SK-N-SH (cell line): ENCODE results near the gene FAM240A. TPM values are rescaled to one million over a fixed set of nuclear protein-coding genes. Genes with fewer than 3 reads are reported as not detected.

ENCODE experiments used
- CTCF ChIA-PET: fragments of 300-600, 350-600 bp; formaldehyde crosslinking; extraction: SDS; loops from one replicate; lab custom pipeline; 2021; lab: Yijun Ruan, JAX
- POLR2A ChIA-PET: fragments of 350-600 bp; sonication (Branson Sonifier 250); formaldehyde crosslinking; extraction: SDS; loops from one replicate; lab custom pipeline; 2020; ENCODE audit warnings: antibody characterized with exemption, inconsistent platforms; lab: Yijun Ruan, JAX
- DNase-seq: peaks from one replicate; pipeline ENCODE4 v3.0.0; 2012
- H2AFZ ChIP-seq: fragments of 200-600 bp; sonication (generic); 2 replicates; pipeline ENCODE4 v1.8.1; 2016; ENCODE audit warnings: antibody characterized with exemption, mild to moderate bottlenecking, low read depth
- H3F3A ChIP-seq: fragments of 200-600 bp; sonication (generic); replicated peaks from 2 replicates; pipeline ENCODE3; 2016; ENCODE audit warnings: antibody characterized with exemption, mild to moderate bottlenecking; ENCODE audit not compliant: insufficient read depth
- H3K27ac ChIP-seq, 2 experiments: fragments of 200-500 bp in 1 of 2; fragments of 200-600 bp in 1 of 2; sonication (Bioruptor generic) in 1 of 2; sonication (generic), shearing (Covaris generic) in 1 of 2; 2 replicates each; pipeline versions ENCODE4 v1.5.1 to v1.6.1; 2014 to 2016; ENCODE audit warnings: low read depth in 2 of 2, inconsistent platforms in 1 of 2, low read length in 1 of 2, mild to moderate bottlenecking in 1 of 2, mixed read lengths in 1 of 2
- H3K27me3 ChIP-seq: fragments of 200-600 bp; sonication (generic), shearing (Covaris generic); 2 replicates; pipeline ENCODE4 v1.6.1; 2016; ENCODE audit warnings: mixed run types; ENCODE audit not compliant: insufficient read depth
- H3K36me3 ChIP-seq, 2 experiments: fragments of 200-500 bp in 1 of 2; fragments of 200-600 bp in 1 of 2; sonication (Bioruptor generic) in 1 of 2; sonication (generic) in 1 of 2; replicated peaks in 1 of 2; 2 replicates each; pipeline versions ENCODE3 to v1.5.1; 2014 to 2016; ENCODE audit warnings: low read length in 1 of 2, mild to moderate bottlenecking in 1 of 2; ENCODE audit not compliant: insufficient read depth in 2 of 2, control insufficient read depth in 1 of 2
- H3K4me1 ChIP-seq, 2 experiments: fragments of 200-500 bp in 1 of 2; fragments of 200-600 bp in 1 of 2; sonication (Bioruptor generic) in 1 of 2; sonication (generic), shearing (Covaris generic) in 1 of 2; 2 replicates each; pipeline versions ENCODE4 v1.5.1 to v1.6.1; 2014 to 2016; ENCODE audit warnings: low read depth in 1 of 2, low read length in 1 of 2, mixed run types in 1 of 2; ENCODE audit not compliant: insufficient read depth in 2 of 2, control insufficient read depth in 1 of 2
- H3K4me2 ChIP-seq: fragments of 200-600 bp; sonication (generic), shearing (Covaris generic); 2 replicates; pipeline ENCODE4 v1.6.1; 2017; ENCODE audit warnings: mixed run types
- H3K4me3 ChIP-seq, 2 experiments: fragments of 200-500 bp in 1 of 2; fragments of 200-600 bp in 1 of 2; sonication (Bioruptor generic) in 1 of 2; sonication (generic), shearing (Covaris generic) in 1 of 2; 2 replicates each; pipeline versions ENCODE4 v1.5.1 to v1.8.1; 2014 to 2016; ENCODE audit warnings: low read depth in 2 of 2, inconsistent platforms in 1 of 2, low read length in 1 of 2, mild to moderate bottlenecking in 1 of 2, mixed read lengths in 1 of 2, moderate library complexity in 1 of 2
- H3K79me2 ChIP-seq: fragments of 200-600 bp; sonication (generic); 2 replicates; pipeline ENCODE4 v1.8.1; 2017; ENCODE audit warnings: mild to moderate bottlenecking; ENCODE audit not compliant: insufficient read depth
- H3K9ac ChIP-seq: fragments of 200-600 bp; sonication (generic); 2 replicates; pipeline ENCODE4 v1.6.1; 2017; ENCODE audit warnings: mixed run types
- H3K9me2 ChIP-seq: fragments of 200-600 bp; sonication (generic); 2 replicates; pipeline ENCODE4 v1.6.1; 2017; ENCODE audit warnings: mixed run types
- H3K9me3 ChIP-seq: fragments of 200-600 bp; sonication (generic); 2 replicates; pipeline ENCODE4 v1.6.1; 2017; ENCODE audit warnings: mixed run types, mild to moderate bottlenecking, moderate library complexity
- H4K20me1 ChIP-seq: fragments of 200-600 bp; sonication (generic); 2 replicates; pipeline ENCODE4 v1.6.1; 2017; ENCODE audit warnings: mild to moderate bottlenecking, mixed run types; ENCODE audit not compliant: insufficient read depth
- ELF1 ChIP-seq: IDR thresholded peaks from 2 replicates; pipeline ENCODE4 v1.4.0; 2012
- FOSL2 ChIP-seq: IDR thresholded peaks from 2 replicates; pipeline ENCODE4 v1.4.0; 2012; ENCODE audit warnings: low read depth, mild to moderate bottlenecking, moderate library complexity, borderline replicate concordance
- FOXJ3 ChIP-seq: sonication (generic); formaldehyde crosslinking; IDR thresholded peaks from 2 replicates; pipeline ENCODE4 v1.5.1; 2020; ENCODE audit warnings: mild to moderate bottlenecking, missing genetic modification reagents
- FOXM1 ChIP-seq: IDR thresholded peaks from 2 replicates; pipeline ENCODE4 v1.4.0; 2012; ENCODE audit warnings: low read depth, mild to moderate bottlenecking
- MEF2A ChIP-seq: IDR thresholded peaks from 2 replicates; pipeline ENCODE4 v1.4.0; 2012; ENCODE audit warnings: low read depth, borderline replicate concordance
- MXI1 ChIP-seq: IDR thresholded peaks from 2 replicates; pipeline ENCODE4 v1.6.1; 2012; ENCODE audit warnings: mild to moderate bottlenecking, low read depth, low read length, improper control_type of control experiment
- NFIC ChIP-seq: IDR thresholded peaks from 2 replicates; pipeline ENCODE4 v1.4.0; 2012; ENCODE audit warnings: borderline replicate concordance
- RAD21 ChIP-seq: IDR thresholded peaks from 2 replicates; pipeline ENCODE4 v1.6.1; 2012; ENCODE audit warnings: mild to moderate bottlenecking, low read length
- RXRA ChIP-seq: IDR thresholded peaks from 2 replicates; pipeline ENCODE4 v1.4.0; 2012; ENCODE audit warnings: low read depth, mild to moderate bottlenecking, borderline replicate concordance
- SMC3 ChIP-seq: IDR thresholded peaks from 2 replicates; pipeline ENCODE4 v1.6.1; 2012; ENCODE audit warnings: low read depth, low read length, improper control_type of control experiment
- TCF12 ChIP-seq: IDR thresholded peaks from 2 replicates; pipeline ENCODE4 v1.4.0; 2012
- TEAD4 ChIP-seq: IDR thresholded peaks from 2 replicates; pipeline ENCODE4 v1.4.0; 2012; ENCODE audit warnings: mild to moderate bottlenecking, borderline replicate concordance; ENCODE audit not compliant: insufficient read depth
- YY1 ChIP-seq: IDR thresholded peaks from 2 replicates; pipeline ENCODE4 v1.4.0; 2012; ENCODE audit warnings: low read depth, mild to moderate bottlenecking
- WGBS: methylation state at CpG from one replicate; pipeline ENCODE4 v1.1.6; 2017; ENCODE audit warnings: low lambda C conversion rate; 5-methylcytosine and 5-hydroxymethylcytosine counted together
- polyA plus RNA-seq, 3 experiments: library from polyadenylated mRNA; depleted of rRNA; stranded (reverse); fragments of >200 nt; gene quantifications; 2 replicates each; pipeline ENCODE4 v1.2.3, GENCODE V29; 2012
- TF ChIP-seq, protein P1 (sequence below): IDR thresholded peaks from 2 replicates; pipeline ENCODE4 v1.6.1; 2012; ENCODE audit warnings: mild to moderate bottlenecking, low read depth, low read length, moderate library complexity
- TF ChIP-seq, protein P2 (sequence below): IDR thresholded peaks from 2 replicates; pipeline ENCODE4 v1.4.0; 2012; ENCODE audit warnings: low read depth, borderline replicate concordance
- TF ChIP-seq, protein P3 (sequence below): fragments of 150-350 bp; IDR thresholded peaks from 2 replicates; pipeline ENCODE4 v1.6.1; 2017; ENCODE audit warnings: antibody characterized with exemption, low read length, low read depth, borderline replicate concordance
- TF ChIP-seq, protein P4 (sequence below): fragments of 150-350 bp; IDR thresholded peaks from 2 replicates; pipeline ENCODE4 v1.6.1; 2016; ENCODE audit warnings: mild to moderate bottlenecking, low read depth, low read length
- TF ChIP-seq, protein P5 (sequence below): IDR thresholded peaks from 2 replicates; pipeline ENCODE4; 2012
- TF ChIP-seq, protein P6 (sequence below): fragments of 200-600 bp; sonication (generic); IDR thresholded peaks from 2 replicates; pipeline ENCODE4 v1.6.1; 2017; ENCODE audit warnings: antibody characterized with exemption, mild to moderate bottlenecking, moderate library complexity
- TF ChIP-seq, protein P7 (sequence below): IDR thresholded peaks from 2 replicates; pipeline ENCODE4 v1.4.0; 2012; ENCODE audit warnings: low read depth, borderline replicate concordance

The FAM240A gene
- polyA plus RNA-seq, 1 of the 3 experiments (the other 2 are of a cell fraction), result not detected

DNA sequence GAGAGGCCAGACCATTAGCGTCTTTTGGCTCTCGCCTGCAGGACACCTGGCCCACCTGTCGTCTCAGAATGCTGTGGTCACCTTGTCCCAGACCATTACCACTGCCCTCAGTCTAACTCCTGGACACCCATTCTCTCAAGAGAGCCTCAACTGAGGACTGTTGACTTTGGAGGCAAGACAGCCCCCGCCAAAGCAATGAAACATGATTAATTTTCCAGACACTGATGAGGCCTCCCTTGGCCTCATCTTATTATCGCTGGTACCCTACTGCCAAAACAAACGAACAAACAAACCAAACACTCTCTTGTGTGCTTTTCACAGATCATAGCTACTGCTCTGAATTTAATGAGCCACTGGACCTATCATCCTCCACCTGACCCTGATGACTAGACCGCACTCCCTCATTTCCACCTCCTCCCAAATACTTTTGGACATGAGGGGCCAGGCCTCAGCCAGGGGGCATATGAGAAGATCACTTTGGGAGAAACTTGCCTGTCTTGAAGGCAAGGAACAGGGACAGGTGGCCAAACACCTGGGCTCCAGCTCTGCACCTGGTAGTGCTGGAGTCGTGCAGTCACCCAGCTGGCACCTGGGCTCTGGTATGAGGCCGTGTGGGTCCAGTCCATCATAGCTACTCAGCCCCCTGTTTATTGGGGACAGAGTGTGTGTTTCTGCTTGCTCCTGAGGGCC is 53.6 kb downstream of the FAM240A start:
- peak; percentile 7 for DNase-seq
- H3K4me3 ChIP-seq, result no peak overlapping the region
- 56% methylated on average over 6 of the region's 9 CpGs for WGBS
- no peaks in the 10 kb centered on the region for H3F3A ChIP-seq
- no peaks in the 10 kb centered on the region for H3K79me2 ChIP-seq
- H4K20me1 ChIP-seq, result no peaks in the 10 kb centered on the region
- no peak overlapping the region for H2AFZ ChIP-seq
- no peaks in the 10 kb centered on the region for H3K27me3 ChIP-seq
- H3K4me1 ChIP-seq, result peaks cover 0 to 57% of the 10 kb centered on the region in 2 experiments; a peak in 1 of 4 replicates
- CTCF ChIA-PET, result interaction anchor here (1.2 to 5.1 kb wide), 4 partner anchors 177 to 244 kb away, joined by 4 to 54 read pairs (median 5); no protein-coding TSS in a partner anchor
- H3K9me2 ChIP-seq, result no peaks in the 10 kb centered on the region
- TF ChIP-seq, protein P1, sequence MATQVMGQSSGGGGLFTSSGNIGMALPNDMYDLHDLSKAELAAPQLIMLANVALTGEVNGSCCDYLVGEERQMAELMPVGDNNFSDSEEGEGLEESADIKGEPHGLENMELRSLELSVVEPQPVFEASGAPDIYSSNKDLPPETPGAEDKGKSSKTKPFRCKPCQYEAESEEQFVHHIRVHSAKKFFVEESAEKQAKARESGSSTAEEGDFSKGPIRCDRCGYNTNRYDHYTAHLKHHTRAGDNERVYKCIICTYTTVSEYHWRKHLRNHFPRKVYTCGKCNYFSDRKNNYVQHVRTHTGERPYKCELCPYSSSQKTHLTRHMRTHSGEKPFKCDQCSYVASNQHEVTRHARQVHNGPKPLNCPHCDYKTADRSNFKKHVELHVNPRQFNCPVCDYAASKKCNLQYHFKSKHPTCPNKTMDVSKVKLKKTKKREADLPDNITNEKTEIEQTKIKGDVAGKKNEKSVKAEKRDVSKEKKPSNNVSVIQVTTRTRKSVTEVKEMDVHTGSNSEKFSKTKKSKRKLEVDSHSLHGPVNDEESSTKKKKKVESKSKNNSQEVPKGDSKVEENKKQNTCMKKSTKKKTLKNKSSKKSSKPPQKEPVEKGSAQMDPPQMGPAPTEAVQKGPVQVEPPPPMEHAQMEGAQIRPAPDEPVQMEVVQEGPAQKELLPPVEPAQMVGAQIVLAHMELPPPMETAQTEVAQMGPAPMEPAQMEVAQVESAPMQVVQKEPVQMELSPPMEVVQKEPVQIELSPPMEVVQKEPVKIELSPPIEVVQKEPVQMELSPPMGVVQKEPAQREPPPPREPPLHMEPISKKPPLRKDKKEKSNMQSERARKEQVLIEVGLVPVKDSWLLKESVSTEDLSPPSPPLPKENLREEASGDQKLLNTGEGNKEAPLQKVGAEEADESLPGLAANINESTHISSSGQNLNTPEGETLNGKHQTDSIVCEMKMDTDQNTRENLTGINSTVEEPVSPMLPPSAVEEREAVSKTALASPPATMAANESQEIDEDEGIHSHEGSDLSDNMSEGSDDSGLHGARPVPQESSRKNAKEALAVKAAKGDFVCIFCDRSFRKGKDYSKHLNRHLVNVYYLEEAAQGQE, result no peak
- no peak for TF ChIP-seq FOSL2
- TF ChIP-seq SMC3, result no peak
- TF ChIP-seq, protein P2, sequence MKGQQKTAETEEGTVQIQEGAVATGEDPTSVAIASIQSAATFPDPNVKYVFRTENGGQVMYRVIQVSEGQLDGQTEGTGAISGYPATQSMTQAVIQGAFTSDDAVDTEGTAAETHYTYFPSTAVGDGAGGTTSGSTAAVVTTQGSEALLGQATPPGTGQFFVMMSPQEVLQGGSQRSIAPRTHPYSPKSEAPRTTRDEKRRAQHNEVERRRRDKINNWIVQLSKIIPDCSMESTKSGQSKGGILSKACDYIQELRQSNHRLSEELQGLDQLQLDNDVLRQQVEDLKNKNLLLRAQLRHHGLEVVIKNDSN, result no peak
- TF ChIP-seq FOXJ3 (CRISPR knock-in tag), result no peak
- no peak for TF ChIP-seq RXRA
- TF ChIP-seq, protein P3, sequence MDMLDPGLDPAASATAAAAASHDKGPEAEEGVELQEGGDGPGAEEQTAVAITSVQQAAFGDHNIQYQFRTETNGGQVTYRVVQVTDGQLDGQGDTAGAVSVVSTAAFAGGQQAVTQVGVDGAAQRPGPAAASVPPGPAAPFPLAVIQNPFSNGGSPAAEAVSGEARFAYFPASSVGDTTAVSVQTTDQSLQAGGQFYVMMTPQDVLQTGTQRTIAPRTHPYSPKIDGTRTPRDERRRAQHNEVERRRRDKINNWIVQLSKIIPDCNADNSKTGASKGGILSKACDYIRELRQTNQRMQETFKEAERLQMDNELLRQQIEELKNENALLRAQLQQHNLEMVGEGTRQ, result no peak
- no peak for TF ChIP-seq MEF2A
- no peak for TF ChIP-seq TCF12
- no peak for TF ChIP-seq ELF1
- TF ChIP-seq, protein P4, sequence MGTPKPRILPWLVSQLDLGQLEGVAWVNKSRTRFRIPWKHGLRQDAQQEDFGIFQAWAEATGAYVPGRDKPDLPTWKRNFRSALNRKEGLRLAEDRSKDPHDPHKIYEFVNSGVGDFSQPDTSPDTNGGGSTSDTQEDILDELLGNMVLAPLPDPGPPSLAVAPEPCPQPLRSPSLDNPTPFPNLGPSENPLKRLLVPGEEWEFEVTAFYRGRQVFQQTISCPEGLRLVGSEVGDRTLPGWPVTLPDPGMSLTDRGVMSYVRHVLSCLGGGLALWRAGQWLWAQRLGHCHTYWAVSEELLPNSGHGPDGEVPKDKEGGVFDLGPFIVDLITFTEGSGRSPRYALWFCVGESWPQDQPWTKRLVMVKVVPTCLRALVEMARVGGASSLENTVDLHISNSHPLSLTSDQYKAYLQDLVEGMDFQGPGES, result no peak
- TF ChIP-seq, protein P5, sequence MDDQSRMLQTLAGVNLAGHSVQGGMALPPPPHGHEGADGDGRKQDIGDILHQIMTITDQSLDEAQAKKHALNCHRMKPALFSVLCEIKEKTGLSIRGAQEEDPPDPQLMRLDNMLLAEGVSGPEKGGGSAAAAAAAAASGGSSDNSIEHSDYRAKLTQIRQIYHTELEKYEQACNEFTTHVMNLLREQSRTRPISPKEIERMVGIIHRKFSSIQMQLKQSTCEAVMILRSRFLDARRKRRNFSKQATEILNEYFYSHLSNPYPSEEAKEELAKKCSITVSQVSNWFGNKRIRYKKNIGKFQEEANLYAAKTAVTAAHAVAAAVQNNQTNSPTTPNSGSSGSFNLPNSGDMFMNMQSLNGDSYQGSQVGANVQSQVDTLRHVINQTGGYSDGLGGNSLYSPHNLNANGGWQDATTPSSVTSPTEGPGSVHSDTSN, result no peak
- TF ChIP-seq NFIC, result no peak
- no peak for TF ChIP-seq FOXM1
- TF ChIP-seq YY1, result no peak
- no peak for TF ChIP-seq TEAD4
- TF ChIP-seq, protein P6, sequence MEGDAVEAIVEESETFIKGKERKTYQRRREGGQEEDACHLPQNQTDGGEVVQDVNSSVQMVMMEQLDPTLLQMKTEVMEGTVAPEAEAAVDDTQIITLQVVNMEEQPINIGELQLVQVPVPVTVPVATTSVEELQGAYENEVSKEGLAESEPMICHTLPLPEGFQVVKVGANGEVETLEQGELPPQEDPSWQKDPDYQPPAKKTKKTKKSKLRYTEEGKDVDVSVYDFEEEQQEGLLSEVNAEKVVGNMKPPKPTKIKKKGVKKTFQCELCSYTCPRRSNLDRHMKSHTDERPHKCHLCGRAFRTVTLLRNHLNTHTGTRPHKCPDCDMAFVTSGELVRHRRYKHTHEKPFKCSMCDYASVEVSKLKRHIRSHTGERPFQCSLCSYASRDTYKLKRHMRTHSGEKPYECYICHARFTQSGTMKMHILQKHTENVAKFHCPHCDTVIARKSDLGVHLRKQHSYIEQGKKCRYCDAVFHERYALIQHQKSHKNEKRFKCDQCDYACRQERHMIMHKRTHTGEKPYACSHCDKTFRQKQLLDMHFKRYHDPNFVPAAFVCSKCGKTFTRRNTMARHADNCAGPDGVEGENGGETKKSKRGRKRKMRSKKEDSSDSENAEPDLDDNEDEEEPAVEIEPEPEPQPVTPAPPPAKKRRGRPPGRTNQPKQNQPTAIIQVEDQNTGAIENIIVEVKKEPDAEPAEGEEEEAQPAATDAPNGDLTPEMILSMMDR, result no peak
- no peak for TF ChIP-seq MXI1
- TF ChIP-seq, protein P7, sequence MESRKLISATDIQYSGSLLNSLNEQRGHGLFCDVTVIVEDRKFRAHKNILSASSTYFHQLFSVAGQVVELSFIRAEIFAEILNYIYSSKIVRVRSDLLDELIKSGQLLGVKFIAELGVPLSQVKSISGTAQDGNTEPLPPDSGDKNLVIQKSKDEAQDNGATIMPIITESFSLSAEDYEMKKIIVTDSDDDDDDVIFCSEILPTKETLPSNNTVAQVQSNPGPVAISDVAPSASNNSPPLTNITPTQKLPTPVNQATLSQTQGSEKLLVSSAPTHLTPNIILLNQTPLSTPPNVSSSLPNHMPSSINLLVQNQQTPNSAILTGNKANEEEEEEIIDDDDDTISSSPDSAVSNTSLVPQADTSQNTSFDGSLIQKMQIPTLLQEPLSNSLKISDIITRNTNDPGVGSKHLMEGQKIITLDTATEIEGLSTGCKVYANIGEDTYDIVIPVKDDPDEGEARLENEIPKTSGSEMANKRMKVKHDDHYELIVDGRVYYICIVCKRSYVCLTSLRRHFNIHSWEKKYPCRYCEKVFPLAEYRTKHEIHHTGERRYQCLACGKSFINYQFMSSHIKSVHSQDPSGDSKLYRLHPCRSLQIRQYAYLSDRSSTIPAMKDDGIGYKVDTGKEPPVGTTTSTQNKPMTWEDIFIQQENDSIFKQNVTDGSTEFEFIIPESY, result no peak
- no peak for TF ChIP-seq RAD21
- no peaks in the 10 kb centered on the region for H3K9me3 ChIP-seq
- no peaks in the 10 kb centered on the region for H3K36me3 ChIP-seq
- H3K27ac ChIP-seq, result no peak overlapping the region; a peak in 1 of 4 replicates
- H3K4me2 ChIP-seq, result no peak overlapping the region
- H3K9ac ChIP-seq, result no peak overlapping the region
- POLR2A ChIA-PET, result no interaction called here
